ENCODE results near the gene PACRG.

PACRG gene

DNA sequence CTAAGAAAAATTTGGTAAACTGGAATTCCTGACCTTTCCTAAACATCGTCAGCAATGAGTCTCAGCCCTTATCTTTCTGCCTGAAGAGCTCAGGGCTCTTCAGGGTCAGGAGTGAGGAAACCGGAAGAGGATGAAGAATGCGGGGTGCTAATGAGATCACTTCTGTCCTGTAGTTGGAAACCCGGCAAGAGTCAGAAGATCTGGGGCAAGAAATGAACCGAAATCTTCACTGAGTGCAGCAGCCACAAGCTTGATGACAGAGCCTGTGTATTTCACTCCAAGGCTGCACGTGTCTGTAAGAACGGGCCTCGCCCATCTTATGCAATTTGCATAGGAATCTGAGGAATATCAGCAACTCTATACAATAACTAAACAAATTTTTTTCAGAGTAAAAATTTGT is 626.3 kb downstream of the PACRG start:
- DNase-seq (ENCODE audit: low read depth) = no peak

- DNase-seq (ENCODE audit: low read depth) = no peak
These were observed 627.1 kb downstream of the PACRG start for GRCh38 chr6:163354761-163355425.

GRCh38 chr6:163355426-163355991 is 627.7 kb downstream of the PACRG start:
- DNase-seq (ENCODE audit: low read depth) = no peak

DNA sequence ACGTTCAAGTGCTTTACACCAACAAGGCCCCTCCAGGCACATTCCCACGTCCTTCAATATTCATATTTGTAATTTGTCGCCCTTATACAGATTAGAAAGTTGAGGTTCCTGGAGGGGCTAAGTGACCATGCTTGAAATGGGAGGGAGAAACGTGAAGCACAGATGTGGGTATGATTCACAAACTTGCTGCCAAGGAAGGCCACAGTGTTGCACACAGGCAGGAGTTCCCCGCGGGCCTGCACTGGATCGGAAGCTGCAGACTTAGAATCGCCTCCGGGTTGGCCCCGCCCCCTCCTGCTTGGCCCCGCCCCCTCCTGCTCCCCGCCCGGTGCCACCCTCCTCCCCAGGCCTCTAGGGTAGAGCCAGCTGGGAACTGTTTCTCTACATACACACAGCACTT is 628.5 kb downstream of the PACRG start:
- no peak for DNase-seq (ENCODE audit: low read depth)

DNA sequence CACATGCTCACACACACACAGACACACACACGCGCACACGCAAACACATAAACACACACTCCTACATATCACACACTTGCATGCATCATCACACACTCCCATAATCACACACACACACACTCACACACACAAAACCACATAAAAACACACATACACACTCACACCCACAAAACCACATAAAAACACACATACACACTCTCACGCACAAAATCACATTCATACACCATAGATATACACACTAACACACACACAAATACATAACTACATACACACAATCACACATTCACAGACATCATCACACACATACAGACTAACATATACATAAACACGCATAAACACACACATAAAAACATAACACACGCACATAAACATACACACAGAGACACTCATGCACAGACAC is 629.0 kb downstream of the PACRG start:
- no peak for DNase-seq (ENCODE audit: low read depth)

GRCh38 chr6:163364641-163365040 is 636.9 kb downstream of the PACRG start:
- no peak for DNase-seq (ENCODE audit: low read depth)

Measured in GM04503 (cell line).